ENCODE measurements around the gene PLEKHJ1.

PLEKHJ1 gene

GRCh38 chr19:2210206-2210605, 25.9 kb downstream of the PLEKHJ1 start:
- no peaks in the 10 kb centered on the region for H3K9me3 Mint-ChIP-seq
- H3K4me3 Mint-ChIP-seq = no peak overlapping the region
- TF ChIP-seq CTCF (IDR thresholded peaks at IDR 0.05; ENCODE audit: unreplicated experiment in 3 of 3) = no peak
- H3K36me3 Mint-ChIP-seq (ENCODE audit: low read depth) = peaks cover 46% of the 10 kb centered on the region
- H3K4me1 Mint-ChIP-seq = peaks cover 21% of the 10 kb centered on the region
- H3K27me3 Mint-ChIP-seq (ENCODE audit: low read depth) = no peaks in the 10 kb centered on the region
- no peak overlapping the region for H3K27ac Mint-ChIP-seq

GRCh38 chr19:2209408-2209807, 26.7 kb downstream of the PLEKHJ1 start:
- peaks cover 39% of the 10 kb centered on the region for H3K36me3 Mint-ChIP-seq (ENCODE audit: low read depth)
- TF ChIP-seq CTCF (IDR thresholded peaks at IDR 0.05; ENCODE audit: unreplicated experiment in 3 of 3) = no peak
- H3K4me1 Mint-ChIP-seq = peaks cover 16% of the 10 kb centered on the region
- H3K4me3 Mint-ChIP-seq = no peak overlapping the region
- no peaks in the 10 kb centered on the region for H3K9me3 Mint-ChIP-seq
- H3K27me3 Mint-ChIP-seq (ENCODE audit: low read depth) = no peaks in the 10 kb centered on the region
- no peak overlapping the region for H3K27ac Mint-ChIP-seq

GRCh38 chr19:2208975-2209374, 27.2 kb downstream of the PLEKHJ1 start:
- H3K9me3 Mint-ChIP-seq = no peaks in the 10 kb centered on the region
- H3K4me1 Mint-ChIP-seq = peaks cover 15% of the 10 kb centered on the region
- no peak overlapping the region for H3K4me3 Mint-ChIP-seq
- peaks cover 42% of the 10 kb centered on the region for H3K36me3 Mint-ChIP-seq (ENCODE audit: low read depth)
- TF ChIP-seq CTCF (IDR thresholded peaks at IDR 0.05; ENCODE audit: unreplicated experiment in 3 of 3) = no peak
- H3K27ac Mint-ChIP-seq = no peak overlapping the region
- H3K27me3 Mint-ChIP-seq (ENCODE audit: low read depth) = no peaks in the 10 kb centered on the region

GRCh38 chr19:2207991-2208860, 27.9 kb downstream of the PLEKHJ1 start:
- Mint-ChIP-seq H3K27ac (no peak overlapping the region), H3K9me3 (no peaks in the 10 kb centered on the region), H3K36me3 (ENCODE audit: low read depth) (peaks cover 39% of the 10 kb centered on the region), H3K4me3 (no peak overlapping the region), H3K27me3 (ENCODE audit: low read depth) (no peaks in the 10 kb centered on the region), H3K4me1 (peaks cover 8% of the 10 kb centered on the region)
- TF ChIP-seq CTCF (IDR thresholded peaks at IDR 0.05; ENCODE audit: unreplicated experiment in 3 of 3) = no peak

- Mint-ChIP-seq H3K4me1 (peaks cover 7% of the 10 kb centered on the region), H3K36me3 (ENCODE audit: low read depth) (peaks cover 37% of the 10 kb centered on the region), H3K4me3 (no peak overlapping the region), H3K27ac (no peak overlapping the region), H3K9me3 (no peaks in the 10 kb centered on the region), H3K27me3 (ENCODE audit: low read depth) (no peaks in the 10 kb centered on the region)
- no peak for TF ChIP-seq CTCF (IDR thresholded peaks at IDR 0.05; ENCODE audit: unreplicated experiment in 3 of 3)
These were observed 29.1 kb downstream of the PLEKHJ1 start for GRCh38 chr19:2207008-2207407.

GRCh38 chr19:2202366-2202765, 33.8 kb downstream of the PLEKHJ1 start:
- Mint-ChIP-seq H3K36me3 (ENCODE audit: low read depth) (peaks cover 24% of the 10 kb centered on the region), H3K27ac (no peak overlapping the region), H3K4me1 (no peaks in the 10 kb centered on the region), H3K4me3 (no peak overlapping the region), H3K9me3 (no peaks in the 10 kb centered on the region), H3K27me3 (ENCODE audit: low read depth) (no peaks in the 10 kb centered on the region)
- no peak for TF ChIP-seq CTCF (IDR thresholded peaks at IDR 0.05; ENCODE audit: unreplicated experiment in 3 of 3)

Data from nephron (organoid).